GM10847 (cell line): ENCODE measurements around the gene C17orf67.

ENCODE experiments used
- POLR2A ChIP-seq: IDR thresholded peaks from 2 replicates; pipeline ENCODE4 v1.6.1; 2011; ENCODE audit not compliant: insufficient read length; ENCODE audit errors: extremely low read depth

The C17orf67 gene

GRCh38 chr17:56795221-56795865, 38.4 kb downstream of the C17orf67 start:
- no peak for TF ChIP-seq POLR2A

GRCh38 chr17:56793957-56794356, 39.8 kb downstream of the C17orf67 start:
- no peak for TF ChIP-seq POLR2A

GRCh38 chr17:56793531-56793930, 40.2 kb downstream of the C17orf67 start:
- TF ChIP-seq POLR2A, result no peak

- no peak for TF ChIP-seq POLR2A
Observed at GRCh38 chr17:56792267-56792666, 41.5 kb downstream of the C17orf67 start.

GRCh38 chr17:56786989-56787482, 46.7 kb downstream of the C17orf67 start:
- no peak for TF ChIP-seq POLR2A

GRCh38 chr17:56785997-56786680, 47.6 kb downstream of the C17orf67 start:
- no peak for TF ChIP-seq POLR2A

GRCh38 chr17:56785405-56785804, 48.3 kb downstream of the C17orf67 start:
- TF ChIP-seq POLR2A, result no peak

GRCh38 chr17:56782338-56782737, 51.4 kb downstream of the C17orf67 start:
- no peak for TF ChIP-seq POLR2A

- no peak for TF ChIP-seq POLR2A
Observed at GRCh38 chr17:56781906-56782305, 51.8 kb downstream of the C17orf67 start.

GRCh38 chr17:56779898-56780777, 53.6 kb downstream of the C17orf67 start:
- TF ChIP-seq POLR2A, result no peak

- no peak for TF ChIP-seq POLR2A
Observed at GRCh38 chr17:56779322-56779721, 54.4 kb downstream of the C17orf67 start.

GRCh38 chr17:56778898-56779297, 54.8 kb downstream of the C17orf67 start:
- no peak for TF ChIP-seq POLR2A

GRCh38 chr17:56777859-56778258, 55.9 kb downstream of the C17orf67 start:
- TF ChIP-seq POLR2A, result no peak

- TF ChIP-seq POLR2A, result no peak
Observed at GRCh38 chr17:56774650-56775049, 59.1 kb downstream of the C17orf67 start.

GRCh38 chr17:56773124-56773523, 60.6 kb downstream of the C17orf67 start:
- TF ChIP-seq POLR2A, result no peak

- no peak for TF ChIP-seq POLR2A
Observed at GRCh38 chr17:56772442-56772841, 61.3 kb downstream of the C17orf67 start.

GRCh38 chr17:56771975-56772374, 61.7 kb downstream of the C17orf67 start:
- no peak for TF ChIP-seq POLR2A
